GM18508 (cell line): ENCODE results near the gene CDH23.

Source experiments
- ATAC-seq: cut with Tn5 transposase; IDR thresholded peaks from one replicate; pipeline ENCODE4 v1.9.1; 2021; ENCODE audit warnings: moderate number of reproducible peaks; ENCODE audit not compliant: insufficient read depth, unreplicated experiment

CDH23 gene

GRCh38 chr10:71721313-71721712 lies 324.6 kb downstream of the CDH23 start:
- no peak for ATAC-seq

DNA sequence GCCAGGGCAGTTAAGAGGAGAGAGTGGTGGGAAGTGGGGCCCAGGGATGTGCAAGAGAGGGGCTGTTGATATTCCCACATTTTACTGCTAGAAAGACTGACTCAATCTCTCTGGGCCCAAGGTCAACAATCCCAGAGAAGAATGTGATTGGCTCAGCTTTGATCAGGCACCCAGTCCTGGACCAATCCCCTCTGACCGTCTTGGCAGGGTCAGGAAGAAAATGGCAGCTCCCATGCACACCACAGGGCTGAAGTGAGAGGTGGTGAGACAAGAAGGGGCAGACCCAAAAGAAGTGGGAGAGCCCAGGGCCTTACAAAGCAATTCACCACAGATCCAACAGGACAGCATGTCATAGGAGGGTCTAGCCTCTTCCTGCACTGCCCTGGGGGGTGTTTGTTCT lies 326.1 kb downstream of the CDH23 start:
- no peak for ATAC-seq

GRCh38 chr10:71723311-71723710 lies 326.6 kb downstream of the CDH23 start:
- ATAC-seq, result no peak

- ATAC-seq, result no peak
Observed at GRCh38 chr10:71724539-71724938, 327.8 kb downstream of the CDH23 start.

DNA sequence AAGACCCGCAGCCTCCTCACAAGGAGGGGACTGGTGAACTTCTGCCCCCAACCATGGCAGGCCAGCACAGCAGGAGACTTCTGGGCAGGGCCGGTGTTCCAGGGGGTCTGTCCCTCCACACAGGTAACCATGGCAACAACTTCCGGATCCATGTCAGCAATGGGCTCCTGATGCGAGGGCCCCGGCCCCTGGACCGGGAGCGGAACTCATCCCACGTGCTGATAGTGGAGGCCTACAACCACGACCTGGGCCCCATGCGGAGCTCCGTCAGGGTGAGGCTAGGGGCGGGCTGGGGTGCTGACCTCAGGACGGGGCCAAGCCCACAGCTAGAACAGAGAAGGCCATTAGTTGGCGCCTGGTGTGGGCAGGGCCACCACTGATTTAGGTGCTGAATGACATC lies 328.5 kb downstream of the CDH23 start:
- no peak for ATAC-seq

DNA sequence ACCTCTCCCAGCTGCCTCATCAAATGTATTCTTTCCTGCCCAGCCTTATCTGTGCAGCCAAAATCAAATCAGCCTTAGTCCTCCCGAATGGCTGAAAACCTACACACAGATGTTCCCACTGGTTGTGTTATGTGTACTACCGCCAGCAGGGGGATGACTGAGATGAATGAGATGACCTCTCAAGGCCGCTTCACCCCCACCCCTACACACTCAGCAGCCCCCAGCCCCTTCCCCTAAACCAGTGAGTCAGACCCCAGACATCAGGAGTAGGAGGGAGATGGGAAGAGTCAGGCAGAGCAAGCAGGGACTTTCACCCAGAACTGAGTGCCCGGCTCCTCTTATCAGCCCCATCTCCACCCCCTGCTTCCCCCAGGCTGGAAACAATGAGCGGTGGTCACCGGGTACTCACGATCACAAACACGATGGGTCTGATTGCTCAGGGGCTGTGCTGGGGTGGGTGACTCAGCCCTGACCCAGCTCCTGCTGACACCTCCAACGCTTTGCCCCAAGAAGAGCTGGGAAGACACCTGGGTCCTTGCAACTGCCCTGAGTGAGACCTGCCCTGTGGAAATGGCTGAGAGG lies 329.4 kb downstream of the CDH23 start:
- no peak for ATAC-seq

- no peak for ATAC-seq
Observed at GRCh38 chr10:71726580-71727104, 329.9 kb downstream of the CDH23 start.

GRCh38 chr10:71727105-71727737 lies 330.5 kb downstream of the CDH23 start:
- no peak for ATAC-seq

- ATAC-seq, result no peak
Observed at GRCh38 chr10:71727738-71728737, 331.3 kb downstream of the CDH23 start.

DNA sequence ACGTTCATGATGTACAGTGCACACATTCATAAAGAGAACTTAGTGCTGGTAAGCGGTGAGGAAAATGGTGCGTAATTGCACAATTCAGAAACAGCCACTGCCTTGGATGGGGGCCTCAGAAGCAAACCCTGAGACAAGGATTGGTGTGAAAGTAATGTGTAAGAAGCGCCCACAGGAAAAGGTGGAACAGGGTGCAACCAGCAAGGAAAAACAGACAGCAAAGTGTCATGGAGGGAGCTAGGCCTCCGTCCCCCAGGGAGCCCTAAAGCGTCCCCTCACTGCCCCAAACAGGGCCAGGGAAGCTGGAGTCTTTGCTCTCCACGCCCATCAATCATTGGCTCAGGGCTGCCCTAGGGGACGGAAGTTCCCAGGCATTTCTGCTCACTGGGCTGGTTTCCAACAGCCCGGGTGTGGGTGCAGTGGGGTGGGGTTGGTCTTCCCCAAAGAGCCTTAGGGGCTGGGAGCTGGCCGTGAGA lies 332.5 kb downstream of the CDH23 start:
- ATAC-seq, result no peak

GRCh38 chr10:71731791-71732190 lies 335.1 kb downstream of the CDH23 start:
- ATAC-seq, result no peak

DNA sequence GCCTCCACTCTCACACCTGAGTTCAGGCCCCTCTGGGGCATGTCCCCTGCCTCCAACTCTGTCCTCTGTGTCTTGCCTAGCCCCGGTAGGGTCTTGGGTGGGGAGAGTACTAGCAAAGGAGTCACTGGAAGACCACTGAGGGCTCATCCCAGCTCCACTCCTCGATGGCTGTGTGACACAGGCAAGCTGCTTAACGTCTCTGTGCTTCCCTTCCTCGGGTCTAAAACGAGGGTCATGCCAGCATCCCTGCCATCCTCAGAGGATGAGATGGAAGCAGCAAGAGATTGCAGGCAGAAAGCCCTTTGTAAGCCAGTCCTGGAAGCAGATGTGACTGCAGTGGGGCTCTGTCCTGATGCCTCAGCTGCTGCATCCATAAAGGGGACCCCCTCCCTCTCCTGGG lies 338.1 kb downstream of the CDH23 start:
- no peak for ATAC-seq

- no peak for ATAC-seq
Observed at GRCh38 chr10:71735709-71736569, 339.2 kb downstream of the CDH23 start.

- no peak for ATAC-seq
Observed at GRCh38 chr10:71736570-71736952, 339.8 kb downstream of the CDH23 start.

DNA sequence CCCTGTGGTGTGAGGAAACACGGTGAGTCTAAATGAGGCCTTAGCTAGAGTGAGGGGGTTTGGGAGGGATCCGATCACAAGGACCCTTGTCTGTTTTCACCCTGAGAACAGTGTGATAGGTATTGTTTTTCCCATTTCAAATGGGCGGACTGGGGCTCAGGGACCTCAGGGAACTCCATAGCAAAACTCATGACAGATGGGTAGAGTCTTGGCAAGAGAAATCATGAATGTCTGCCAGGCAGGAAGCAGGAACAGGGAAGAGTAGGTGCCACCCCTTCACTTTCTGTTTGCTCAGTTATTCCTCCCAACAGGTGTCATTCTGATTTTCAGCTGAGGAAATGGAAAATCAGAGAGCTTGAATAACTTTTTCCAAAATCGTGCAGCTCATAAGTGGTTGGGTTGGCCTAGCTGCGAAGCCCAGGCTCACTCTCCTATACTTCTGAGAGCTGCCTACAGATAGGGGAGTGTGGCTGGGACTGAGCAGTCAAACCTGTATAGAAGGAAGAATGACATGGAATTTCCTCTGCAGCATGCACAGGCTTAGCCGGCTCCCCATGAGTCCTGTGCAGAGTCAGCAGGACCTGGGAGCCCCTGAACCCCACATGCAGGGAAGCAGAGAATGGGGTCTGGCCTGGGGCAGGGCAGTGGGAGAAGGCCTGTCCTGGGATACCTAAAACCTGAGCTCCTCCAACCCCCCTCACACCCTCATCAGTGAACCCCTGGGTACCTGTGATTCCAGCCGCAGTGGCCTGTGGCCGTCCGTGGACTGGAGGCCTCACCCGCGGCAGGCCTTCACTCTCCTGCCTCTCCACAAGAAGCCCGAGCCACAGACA lies 340.5 kb downstream of the CDH23 start:
- no peak for ATAC-seq

- ATAC-seq, result no peak
Observed at GRCh38 chr10:71737834-71738197, 341.1 kb downstream of the CDH23 start.

DNA sequence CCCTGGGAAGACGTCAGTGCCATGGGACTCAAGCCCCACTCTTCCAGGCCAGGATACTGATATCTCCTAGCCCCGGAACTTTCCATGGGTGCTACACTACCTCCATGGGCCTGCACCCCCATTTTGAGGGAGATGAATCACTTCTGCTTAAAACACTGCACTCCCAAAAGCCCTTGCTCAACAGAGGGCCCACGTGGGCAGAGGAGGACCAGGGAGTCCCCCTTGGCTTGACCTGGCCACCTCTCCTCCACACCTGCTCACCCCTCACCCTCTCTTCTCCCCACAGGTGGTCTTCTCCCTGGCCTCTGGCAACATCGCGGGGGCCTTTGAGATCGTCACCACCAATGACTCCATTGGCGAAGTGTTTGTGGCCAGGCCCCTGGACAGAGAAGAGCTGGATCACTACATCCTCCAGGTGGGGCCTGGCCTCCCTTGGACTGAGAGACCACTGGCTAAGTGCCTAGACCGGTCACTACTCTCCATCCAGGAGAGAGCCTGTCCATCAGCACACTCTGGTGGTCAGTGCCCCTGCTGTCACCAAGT lies 342.7 kb downstream of the CDH23 start:
- no peak for ATAC-seq

GRCh38 chr10:71740069-71740653 lies 343.4 kb downstream of the CDH23 start:
- ATAC-seq, result no peak

GRCh38 chr10:71741029-71741428 lies 344.3 kb downstream of the CDH23 start:
- ATAC-seq, result no peak
